Nephron (organoid): ENCODE data around the gene RASD2.
A peak's percentile ranks its signal among the peaks of the same experiment; 100 is the strongest.
"Not testable (repeated sequence)": the region's sequence is repeated elsewhere in the genome, so short reads cannot be mapped to it uniquely, and the experiment has no call there.

Experiments
- H3K27ac Mint-ChIP-seq, 3 experiments: 2 replicates each; pipeline ENCODE4 v1.8.0; 2020; ENCODE audit warnings: mixed read lengths in 3 of 3, mild to moderate bottlenecking in 2 of 3, moderate library complexity in 1 of 3
- H3K27me3 Mint-ChIP-seq: 2 replicates; pipeline ENCODE4 v1.8.0; 2021; ENCODE audit warnings: low read depth, mild to moderate bottlenecking, moderate library complexity, mixed read lengths
- H3K36me3 Mint-ChIP-seq: 2 replicates; pipeline ENCODE4 v1.8.0; 2020; ENCODE audit warnings: low read depth, mixed read lengths
- H3K4me1 Mint-ChIP-seq: 2 replicates; pipeline ENCODE4 v1.8.0; 2020; ENCODE audit warnings: mixed read lengths
- H3K4me3 Mint-ChIP-seq, 3 experiments: 2 replicates each; pipeline ENCODE4 v1.8.0; 2020; ENCODE audit warnings: mild to moderate bottlenecking in 3 of 3, mixed read lengths in 3 of 3, moderate library complexity in 2 of 3
- H3K9me3 Mint-ChIP-seq: 2 replicates; pipeline ENCODE4 v1.8.0; 2020; ENCODE audit warnings: mixed read lengths
- CTCF ChIP-seq, 3 experiments: fragments of 200-600 bp; sonication (generic); IDR thresholded peaks; one replicate each; pipeline ENCODE4 v1.5.0; 2021; ENCODE audit warnings: antibody characterized with exemption in 3 of 3; ENCODE audit not compliant: unreplicated experiment in 3 of 3

Gene RASD2

DNA sequence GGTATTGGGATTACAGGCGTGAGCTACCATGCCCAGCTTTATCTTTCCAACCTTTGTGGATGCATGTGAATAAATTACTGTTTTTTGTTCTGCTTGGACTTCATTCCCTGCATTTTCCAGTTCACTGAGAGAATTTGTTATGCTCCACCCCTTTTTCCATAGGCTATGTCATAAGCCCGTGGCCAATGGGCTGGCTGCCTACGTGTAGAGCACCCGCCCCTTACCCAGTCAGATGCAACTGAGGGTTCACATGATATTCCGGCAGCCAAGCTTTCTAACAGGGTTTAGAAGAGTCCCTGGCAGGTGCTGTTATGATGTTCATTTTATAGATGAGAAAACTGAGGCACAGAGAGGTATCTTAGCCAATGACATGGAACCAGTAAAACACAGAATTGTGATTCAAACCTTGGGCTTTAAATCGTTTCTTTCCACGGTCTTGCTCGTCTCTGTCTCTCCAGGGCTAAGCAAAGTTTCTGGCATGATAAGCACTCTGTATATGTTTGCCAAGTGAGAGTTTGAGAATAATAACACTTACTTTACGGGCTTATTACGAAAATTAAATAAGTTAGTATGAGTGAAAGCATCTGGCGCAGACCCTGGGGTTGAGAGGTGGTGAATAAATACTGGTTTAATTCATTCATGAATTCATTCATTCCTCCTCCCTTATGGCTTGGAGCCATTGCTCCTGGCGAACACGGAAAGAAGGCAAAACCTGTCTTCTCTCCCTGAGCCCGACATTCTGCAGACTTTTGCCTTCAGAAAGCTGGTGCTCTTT is 42.4 kb upstream of the RASD2 start:
- H3K9me3 Mint-ChIP-seq = no peaks in the 10 kb centered on the region
- H3K36me3 Mint-ChIP-seq = no peaks in the 10 kb centered on the region
- H3K4me1 Mint-ChIP-seq = no peaks in the 10 kb centered on the region
- TF ChIP-seq CTCF (IDR thresholded peaks at IDR 0.05; ENCODE audit: unreplicated experiment in 3 of 3) = no peak
- no peak overlapping the region for H3K4me3 Mint-ChIP-seq
- peaks cover 40% of the 10 kb centered on the region for H3K27me3 Mint-ChIP-seq
- H3K27ac Mint-ChIP-seq = peak overlapping the region in 1 of 3 experiments; percentile 24

GRCh38 chr22:35502836-35503235 is 37.8 kb upstream of the RASD2 start:
- Mint-ChIP-seq H3K4me3 (no peak overlapping the region), H3K9me3 (no peaks in the 10 kb centered on the region), H3K4me1 (no peaks in the 10 kb centered on the region), H3K36me3 (no peaks in the 10 kb centered on the region), H3K27me3 (peaks cover 12% of the 10 kb centered on the region), H3K27ac (no peak overlapping the region)
- no peak for TF ChIP-seq CTCF (IDR thresholded peaks at IDR 0.05; ENCODE audit: unreplicated experiment in 3 of 3)

GRCh38 chr22:35505399-35506258 is 35.0 kb upstream of the RASD2 start:
- Mint-ChIP-seq H3K9me3 (no peaks in the 10 kb centered on the region), H3K4me1 (no peaks in the 10 kb centered on the region), H3K27me3 (no peaks in the 10 kb centered on the region), H3K36me3 (no peaks in the 10 kb centered on the region), H3K27ac (no peak overlapping the region), H3K4me3 (no peak overlapping the region)
- no peak for TF ChIP-seq CTCF (IDR thresholded peaks at IDR 0.05; ENCODE audit: unreplicated experiment in 3 of 3)

DNA sequence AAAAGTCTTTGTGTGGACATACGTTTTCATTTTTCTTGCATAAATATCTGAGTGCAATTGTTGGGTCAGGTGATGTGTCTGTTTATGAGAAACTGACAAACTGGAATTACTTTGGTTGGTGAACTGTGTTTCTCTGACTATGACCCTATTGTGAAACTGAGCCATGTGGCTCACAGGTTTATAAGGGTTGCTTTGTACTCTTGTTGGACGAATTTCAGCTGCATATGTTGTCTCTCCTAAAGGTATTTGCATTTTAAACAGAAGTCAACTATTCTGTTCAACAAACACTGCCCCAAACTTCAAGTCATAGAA is 34.4 kb upstream of the RASD2 start:
- no peaks in the 10 kb centered on the region for H3K9me3 Mint-ChIP-seq
- no peak overlapping the region for H3K4me3 Mint-ChIP-seq

GRCh38 chr22:35507851-35508250 is 32.8 kb upstream of the RASD2 start:
- not testable (repeated sequence) for H3K27ac Mint-ChIP-seq, H3K36me3 Mint-ChIP-seq, H3K9me3 Mint-ChIP-seq, H3K4me1 Mint-ChIP-seq, H3K4me3 Mint-ChIP-seq, H3K27me3 Mint-ChIP-seq

More for the DNA sequence above, 34.4 kb upstream of the RASD2 start:
- Mint-ChIP-seq H3K27me3 (no peaks in the 10 kb centered on the region), H3K36me3 (no peaks in the 10 kb centered on the region), H3K27ac (no peak overlapping the region), H3K4me1 (no peaks in the 10 kb centered on the region)
- no peak for TF ChIP-seq CTCF (IDR thresholded peaks at IDR 0.05; ENCODE audit: unreplicated experiment in 3 of 3)

- Mint-ChIP-seq H3K4me3 (no peak overlapping the region), H3K36me3 (no peaks in the 10 kb centered on the region), H3K9me3 (no peaks in the 10 kb centered on the region), H3K27ac (no peak overlapping the region), H3K4me1 (no peaks in the 10 kb centered on the region), H3K27me3 (peaks cover 18% of the 10 kb centered on the region)
- no peak for TF ChIP-seq CTCF (IDR thresholded peaks at IDR 0.05; ENCODE audit: unreplicated experiment in 3 of 3)
These were observed 31.2 kb upstream of the RASD2 start for GRCh38 chr22:35509451-35509850.
